Placental pericyte (primary cell): ENCODE results near the gene NEAT1. TPM values are rescaled to one million over a fixed set of nuclear protein-coding genes. Genes with fewer than 3 reads are reported as not detected.

Experiments
- small RNA-seq: library from RNA; depleted of rRNA; stranded (forward); fragments of <200 nt; gene quantifications from one replicate; pipeline ENCODE3, GENCODE V24; 2012; ENCODE audit warnings: low replicate concordance
- total RNA-seq: library from RNA; depleted of rRNA; stranded (reverse); fragments of >200 nt; gene quantifications from 2 replicates; pipeline ENCODE4 v1.2.3, GENCODE V29; 2012

The NEAT1 gene
- 307 and 308 TPM in 2 replicates for total RNA-seq

DNA sequence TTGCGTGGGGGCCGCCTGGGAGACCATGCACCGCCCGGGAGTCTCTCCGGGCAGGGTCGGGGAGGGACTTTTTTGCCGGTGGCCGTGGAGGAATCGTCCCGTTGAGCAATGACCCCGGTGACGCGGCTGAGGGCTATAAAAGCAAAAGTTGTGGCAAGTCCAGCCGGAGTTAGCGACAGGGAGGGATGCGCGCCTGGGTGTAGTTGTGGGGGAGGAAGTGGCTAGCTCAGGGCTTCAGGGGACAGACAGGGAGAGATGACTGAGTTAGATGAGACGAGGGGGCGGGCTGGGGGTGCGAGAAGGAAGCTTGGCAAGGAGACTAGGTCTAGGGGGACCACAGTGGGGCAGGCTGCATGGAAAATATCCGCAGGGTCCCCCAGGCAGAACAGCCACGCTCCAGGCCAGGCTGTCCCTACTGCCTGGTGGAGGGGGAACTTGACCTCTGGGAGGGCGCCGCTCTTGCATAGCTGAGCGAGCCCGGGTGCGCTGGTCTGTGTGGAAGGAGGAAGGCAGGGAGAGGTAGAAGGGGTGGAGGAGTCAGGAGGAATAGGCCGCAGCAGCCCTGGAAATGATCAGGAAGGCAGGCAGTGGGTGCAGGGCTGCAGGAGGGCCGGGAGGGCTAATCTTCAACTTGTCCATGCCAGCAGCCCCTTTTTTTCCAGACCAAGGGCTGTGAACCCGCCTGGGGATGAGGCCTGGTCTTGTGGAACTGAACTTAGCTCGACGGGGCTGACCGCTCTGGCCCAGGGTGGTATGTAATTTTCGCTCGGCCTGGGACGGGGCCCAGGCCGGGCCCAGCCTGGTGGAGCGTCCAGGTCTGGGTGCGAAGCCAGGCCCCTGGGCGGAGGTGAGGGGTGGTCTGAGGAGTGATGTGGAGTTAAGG is at the start of gene NEAT1:
NEAT1 (plus strand) TSS at position 166 of the 883 bp plus-strand sequence.

DNA sequence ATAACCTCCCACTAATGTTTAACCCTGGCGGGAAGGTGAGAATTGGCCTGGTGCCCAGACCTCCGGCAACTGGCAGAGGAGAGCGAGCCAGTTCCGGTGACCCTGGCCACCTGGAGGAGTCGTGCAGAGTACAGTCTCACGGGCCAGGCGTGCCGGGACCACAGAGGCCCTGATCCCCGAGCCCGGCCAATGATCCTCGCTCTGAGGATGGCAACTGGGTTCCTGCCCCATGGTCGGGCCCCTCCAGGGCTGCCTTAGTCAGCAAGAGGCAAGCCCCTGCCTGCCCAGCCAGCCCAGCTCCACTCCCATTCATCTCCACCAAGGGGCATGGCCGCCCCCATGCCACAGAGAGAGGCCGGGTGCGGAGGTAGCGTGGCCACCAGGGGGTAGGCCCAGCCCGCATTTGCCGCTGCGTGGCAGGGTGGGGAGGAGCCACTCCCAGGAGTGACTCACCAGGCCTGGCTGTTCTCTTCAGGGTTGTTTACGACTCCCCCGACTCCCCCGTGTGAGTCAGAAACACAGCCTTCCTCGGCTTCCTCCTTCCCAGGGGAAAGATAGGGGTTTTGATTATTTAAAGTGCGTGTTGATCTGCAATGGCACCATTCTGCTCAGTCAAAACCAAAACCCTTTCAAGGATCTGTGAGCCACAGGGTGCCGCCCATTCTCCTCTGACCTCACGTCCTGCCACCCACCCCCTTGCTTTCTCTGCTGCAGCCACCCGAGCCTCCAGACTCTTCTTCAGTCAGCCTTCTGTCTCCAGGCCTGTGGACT is 40.4 kb upstream of the NEAT1 start, which contains the start of gene SLC25A45:
SLC25A45 (minus strand) TSS at position 614 of the 771 bp plus-strand sequence. CDS start 695 bp downstream, outside the sequence.

DNA sequence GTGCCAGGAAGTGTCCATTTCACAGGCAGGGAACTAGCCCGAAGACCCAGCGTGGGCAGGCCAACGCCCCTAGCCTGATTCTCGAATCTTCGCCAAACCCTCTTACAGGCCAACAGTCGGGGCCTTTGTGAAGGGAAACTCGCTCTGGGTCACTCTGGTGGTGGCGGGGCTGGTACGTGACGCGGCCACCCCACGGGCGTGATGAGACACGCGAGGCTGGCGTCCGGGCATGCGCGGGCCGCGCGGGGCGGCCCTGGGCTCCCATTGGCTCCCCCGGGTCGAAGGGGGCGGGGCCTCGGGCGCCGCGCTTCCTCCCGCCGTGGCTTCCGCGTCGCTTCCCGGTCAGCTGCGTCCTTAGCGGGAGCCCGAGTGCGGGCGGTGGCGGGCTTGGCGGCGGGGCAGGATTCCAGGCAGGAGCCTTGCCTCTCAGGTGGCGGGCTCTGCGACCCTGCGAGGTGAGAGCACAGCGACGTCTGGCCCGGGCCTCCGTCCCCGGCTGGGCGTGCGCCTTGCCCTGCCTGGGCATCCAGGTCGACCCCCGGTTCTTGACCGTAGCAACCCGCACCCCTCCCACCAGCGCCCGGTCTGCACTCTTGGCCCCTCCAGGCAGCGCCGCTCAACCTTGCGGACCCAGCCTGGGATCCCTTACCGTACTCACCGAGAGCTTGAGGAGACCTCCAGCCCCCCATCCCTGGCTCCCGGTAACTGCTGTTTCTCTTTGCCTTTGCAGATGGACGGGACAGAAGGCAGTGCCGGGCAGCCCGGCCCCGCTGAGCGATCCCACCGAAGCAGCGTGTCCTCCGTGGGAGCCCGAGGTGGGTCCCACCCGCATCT is 36.1 kb upstream of the NEAT1 start, which contains the start of gene FRMD8:
FRMD8 (plus strand) TSS at position 331 of the 834 bp plus-strand sequence; CDS start at position 731, 400 bp downstream.

Small RNAs within 50 kb of the gene (small RNA-seq; reads per million reads assigned to genes)
- not detected for gene RF01684

Other genes starting within 250 kb of the NEAT1 start
- gene CAPN1, start 240.9 kb upstream of the NEAT1 start, total RNA-seq, result 184 and 242 TPM in 2 replicates
- 2.6 and 28.2 TPM in 2 replicates for gene POLA2, start 160.8 kb upstream of the NEAT1 start, total RNA-seq
- gene CDC42EP2, start 107.9 kb upstream of the NEAT1 start, total RNA-seq, result 48.4 and 56.9 TPM in 2 replicates
- 49.8 and 57.8 TPM in 2 replicates for gene DPF2, start 88.9 kb upstream of the NEAT1 start, total RNA-seq
- 0.22 TPM in 1 of 2 replicates, not detected in the other for gene TIGD3, start 68.0 kb upstream of the NEAT1 start, total RNA-seq
- 1.1 and 2.0 TPM in 2 replicates for gene SLC25A45, start 40.2 kb upstream of the NEAT1 start, total RNA-seq
- gene FRMD8, start 36.2 kb upstream of the NEAT1 start, total RNA-seq, result 51.4 and 72.6 TPM in 2 replicates
- gene MALAT1, start 76.2 kb downstream of the NEAT1 start, total RNA-seq, result 9,497 and 11,655 TPM in 2 replicates
- 154 and 186 TPM in 2 replicates for gene SCYL1, start 102.3 kb downstream of the NEAT1 start, total RNA-seq
- 26.2 and 55.6 TPM in 2 replicates for gene LTBP3, start 135.6 kb downstream of the NEAT1 start, total RNA-seq
- 44.0 and 79.0 TPM in 2 replicates for gene ZNRD2, start 147.7 kb downstream of the NEAT1 start, total RNA-seq
- 15.1 and 48.8 TPM in 2 replicates for gene FAM89B, start 149.7 kb downstream of the NEAT1 start, total RNA-seq
- gene EHBP1L1, start 153.3 kb downstream of the NEAT1 start, total RNA-seq, result 48.8 and 79.2 TPM in 2 replicates
- gene KCNK7, start 173.0 kb downstream of the NEAT1 start, total RNA-seq, result not detected in 2 replicates
- gene MAP3K11, start 191.4 kb downstream of the NEAT1 start, total RNA-seq, result 30.9 and 42.2 TPM in 2 replicates
- 43.8 and 54.0 TPM in 2 replicates for gene PCNX3, start 193.0 kb downstream of the NEAT1 start, total RNA-seq
- 20.8 and 72.3 TPM in 2 replicates for gene SIPA1, start 215.3 kb downstream of the NEAT1 start, total RNA-seq
- 38.5 and 42.7 TPM in 2 replicates for gene RELA, start 240.1 kb downstream of the NEAT1 start, total RNA-seq